ENCODE measurements around the gene ADGRB2. TPM values are rescaled to one million over a fixed set of nuclear protein-coding genes. Genes with fewer than 3 reads are reported as not detected.

Gene ADGRB2
- total RNA-seq, 1 experiment from 2014 or later: 10.9 TPM

GRCh38 chr1:31735571-31735970, 28.6 kb downstream of the ADGRB2 start:
- Histone ChIP-seq H3K27me3 (ENCODE audit: insufficient read depth, low read length) (no peaks in the 10 kb centered on the region), H3K9me3 (ENCODE audit: control insufficient read depth, low read depth, low read length) (no peaks in the 10 kb centered on the region), H4K91ac (ENCODE audit: insufficient read length, low read depth, low read length) (no peak overlapping the region), H3K4ac (ENCODE audit: low read depth, low read length) (no peak overlapping the region), H4K8ac (replicated peaks; ENCODE audit: insufficient read length, low read depth, low read length) (no peak overlapping the region), H3K14ac (ENCODE audit: insufficient read depth, low read length) (no peak overlapping the region; the same call in 1 of the 2 replicates), H3K56ac (ENCODE audit: insufficient read length, low read depth, low read length) (no peak overlapping the region), H2BK12ac (ENCODE audit: insufficient read length, low read depth, low read length) (no peak overlapping the region), H3K4me1 (ENCODE audit: insufficient read depth, low read length) (no peaks in the 10 kb centered on the region), H3K27ac (ENCODE audit: insufficient read length, low read depth, low read length) (no peak overlapping the region), H2AFZ (ENCODE audit: low read length) (no peak overlapping the region), H4K5ac (ENCODE audit: insufficient read length, low read depth, low read length) (no peak overlapping the region), H3K4me2 (ENCODE audit: insufficient read depth, insufficient read length, low read length) (no peak overlapping the region), H3K79me1 (ENCODE audit: insufficient read depth, low read depth, low read length, poor library complexity, severe bottlenecking) (no peaks in the 10 kb centered on the region), H2BK15ac (ENCODE audit: low read depth, low read length) (no peak overlapping the region), H3T11ph (ENCODE audit: low read length) (no peak overlapping the region), H3K18ac (ENCODE audit: insufficient read length, low read depth, low read length) (no peak overlapping the region), H3K79me2 (ENCODE audit: insufficient read depth, low read length) (no peaks in the 10 kb centered on the region), H2AK5ac (ENCODE audit: insufficient read length, low read length) (no peak overlapping the region), H2BK120ac (ENCODE audit: low read depth, low read length, poor library complexity, severe bottlenecking) (no peak overlapping the region), H3K23me2 (ENCODE audit: insufficient read length, low read depth, low read length, poor library complexity, severe bottlenecking) (no peaks in the 10 kb centered on the region), H3K9ac (ENCODE audit: extremely low read depth, insufficient read length, low read length) (no peak overlapping the region), H3K23ac (ENCODE audit: insufficient read length, low read depth, low read length) (no peak overlapping the region), H2BK20ac (ENCODE audit: low read depth, low read length, poor library complexity, severe bottlenecking) (no peak overlapping the region), H4K20me1 (ENCODE audit: control insufficient read depth, insufficient read depth, insufficient read length) (no peaks in the 10 kb centered on the region), H2BK5ac (ENCODE audit: insufficient read length, low read length) (no peak overlapping the region)
- Mint-ChIP-seq H3K9me3 (no peaks in the 10 kb centered on the region), H3K4me1 (peaks cover 5 to 19% of the 10 kb centered on the region in 2 experiments), H3K4me3 (no peak overlapping the region), H3K27me3 (ENCODE audit: low read depth) (peaks cover 2% of the 10 kb centered on the region; the same call in 1 of the 2 replicates), H3K27ac (peak overlapping the region in 1 of 3 experiments; percentile 77; a peak in 1 of 7 replicates), H3K36me3 (ENCODE audit: insufficient read depth in 1 of 3, low read depth in 3 of 3) (no peaks in the 10 kb centered on the region; a peak in 1 of 7 replicates)
- no peak for TF ChIP-seq CTCF (conservative IDR thresholded peaks at IDR 0.05)
- WGBS (ENCODE audit: extremely low coverage, insufficient read length, low lambda C conversion rate): no CpG with 5 or more reads among the region's 10 CpGs
- DNase-seq: no peak
